Fibroblast of villous mesenchyme (primary cell): Measurements from ENCODE around the gene DAB1. TPM values are rescaled to one million over a fixed set of nuclear protein-coding genes. Genes with fewer than 3 reads are reported as not detected.

ENCODE experiments used
- DNase-seq: peaks from one replicate; pipeline ENCODE4 v3.0.0-alpha.2; 2010; ENCODE audit warnings: low read depth
- H3K4me3 ChIP-seq: 2 replicates; pipeline ENCODE4 v1.5.1; 2011; ENCODE audit warnings: low read depth, mild to moderate bottlenecking, low read length
- total RNA-seq: library from RNA; depleted of rRNA; stranded (reverse); fragments of >200 nt; gene quantifications from 2 replicates; pipeline ENCODE4 v1.2.3, GENCODE V29; 2012
- TF ChIP-seq, protein P1 (sequence below): IDR thresholded peaks from 2 replicates; pipeline ENCODE4 v1.5.1; 2012; ENCODE audit warnings: low read depth, mild to moderate bottlenecking, low read length; ENCODE audit not compliant: insufficient read depth

The DAB1 gene
- total RNA-seq, 1 donor: not detected

DNA sequence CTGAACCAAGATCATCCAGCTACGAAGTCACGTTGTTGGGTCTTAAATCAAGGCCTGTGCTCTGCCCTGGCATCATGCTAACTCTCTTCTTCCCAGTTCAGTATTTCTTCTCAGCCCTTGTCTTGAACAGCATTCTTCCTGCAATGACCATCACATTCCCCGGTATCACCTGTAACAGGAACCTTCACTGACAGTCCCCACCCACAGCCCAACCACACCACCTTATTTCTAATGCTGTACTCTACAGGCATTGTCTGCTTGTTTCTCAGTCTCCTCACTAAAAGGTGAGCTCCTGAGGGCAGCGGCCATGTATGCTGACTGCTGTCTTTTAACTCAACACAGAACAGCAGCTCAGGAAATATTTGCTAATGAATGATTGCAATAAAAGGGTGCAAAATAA, 54.0 kb downstream of the DAB1 start:
- TF ChIP-seq, protein P1, sequence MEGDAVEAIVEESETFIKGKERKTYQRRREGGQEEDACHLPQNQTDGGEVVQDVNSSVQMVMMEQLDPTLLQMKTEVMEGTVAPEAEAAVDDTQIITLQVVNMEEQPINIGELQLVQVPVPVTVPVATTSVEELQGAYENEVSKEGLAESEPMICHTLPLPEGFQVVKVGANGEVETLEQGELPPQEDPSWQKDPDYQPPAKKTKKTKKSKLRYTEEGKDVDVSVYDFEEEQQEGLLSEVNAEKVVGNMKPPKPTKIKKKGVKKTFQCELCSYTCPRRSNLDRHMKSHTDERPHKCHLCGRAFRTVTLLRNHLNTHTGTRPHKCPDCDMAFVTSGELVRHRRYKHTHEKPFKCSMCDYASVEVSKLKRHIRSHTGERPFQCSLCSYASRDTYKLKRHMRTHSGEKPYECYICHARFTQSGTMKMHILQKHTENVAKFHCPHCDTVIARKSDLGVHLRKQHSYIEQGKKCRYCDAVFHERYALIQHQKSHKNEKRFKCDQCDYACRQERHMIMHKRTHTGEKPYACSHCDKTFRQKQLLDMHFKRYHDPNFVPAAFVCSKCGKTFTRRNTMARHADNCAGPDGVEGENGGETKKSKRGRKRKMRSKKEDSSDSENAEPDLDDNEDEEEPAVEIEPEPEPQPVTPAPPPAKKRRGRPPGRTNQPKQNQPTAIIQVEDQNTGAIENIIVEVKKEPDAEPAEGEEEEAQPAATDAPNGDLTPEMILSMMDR: no peak
- no peak overlapping the region for H3K4me3 ChIP-seq
- DNase-seq: no peak

DNA sequence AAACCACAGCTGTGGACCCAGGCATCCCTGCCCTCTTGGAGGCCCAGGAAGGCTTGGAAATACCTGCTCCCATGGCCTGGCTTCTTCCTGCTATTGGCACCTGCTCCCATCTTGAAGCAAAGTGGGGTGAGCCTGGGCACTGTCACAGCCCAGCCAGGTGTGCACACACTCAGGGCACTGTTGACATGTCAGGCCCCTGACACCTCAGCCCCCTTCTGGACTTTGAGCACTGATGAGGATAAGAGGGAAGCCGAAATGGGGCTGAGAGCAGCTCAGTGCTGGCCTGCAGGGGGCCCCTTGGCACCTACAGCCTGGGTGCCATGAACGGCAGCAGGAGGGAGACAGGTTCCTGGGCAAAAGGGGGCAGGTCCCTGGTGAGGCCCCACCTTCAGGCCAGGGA, 55.9 kb downstream of the DAB1 start:
- DNase-seq: no peak
- TF ChIP-seq, protein P1: no peak
- no peak overlapping the region for H3K4me3 ChIP-seq

DNA sequence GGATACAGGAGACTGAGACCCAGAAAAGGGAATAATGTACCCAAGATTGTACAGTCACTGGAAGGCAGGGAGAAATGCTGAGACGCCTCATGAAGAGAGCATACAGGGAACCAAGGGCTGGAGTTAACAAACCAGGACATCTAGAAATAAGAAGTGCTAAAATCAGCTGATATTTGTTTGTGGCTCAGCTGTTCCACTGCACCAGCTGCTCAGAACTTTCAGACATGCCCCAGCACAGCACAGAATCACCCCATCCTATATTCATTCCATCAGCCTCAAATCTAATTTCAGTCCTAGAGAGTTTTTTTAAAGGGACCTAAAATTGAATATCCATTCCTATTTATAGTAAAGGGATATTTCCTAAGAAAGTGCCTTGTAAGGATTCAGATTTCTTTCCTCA, 60.2 kb downstream of the DAB1 start:
- no peak overlapping the region for H3K4me3 ChIP-seq
- DNase-seq: no peak

DNA sequence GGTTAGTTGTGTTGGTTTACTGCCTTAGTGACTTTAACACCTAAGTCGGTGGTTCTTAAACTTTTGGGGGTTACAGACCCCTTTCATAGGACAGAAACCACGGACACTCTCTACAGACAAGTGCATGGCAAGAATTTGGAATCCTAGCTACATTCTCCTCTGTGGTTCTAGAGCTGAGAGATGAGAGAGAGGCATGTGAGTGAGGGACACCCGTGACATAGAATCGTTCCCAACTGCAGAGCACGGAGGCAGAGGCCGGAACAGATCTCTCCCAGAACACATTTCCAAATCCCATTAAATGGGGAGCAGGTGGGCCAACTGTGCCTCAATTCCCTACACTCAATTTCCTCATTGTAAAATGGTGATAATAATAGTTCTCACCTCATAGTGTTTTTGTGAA, 60.7 kb downstream of the DAB1 start:
- DNase-seq: no peak
- H3K4me3 ChIP-seq: no peak overlapping the region
- TF ChIP-seq, protein P1: no peak

More for the DNA sequence above, 60.2 kb downstream of the DAB1 start:
- TF ChIP-seq, protein P1: no peak

DNA sequence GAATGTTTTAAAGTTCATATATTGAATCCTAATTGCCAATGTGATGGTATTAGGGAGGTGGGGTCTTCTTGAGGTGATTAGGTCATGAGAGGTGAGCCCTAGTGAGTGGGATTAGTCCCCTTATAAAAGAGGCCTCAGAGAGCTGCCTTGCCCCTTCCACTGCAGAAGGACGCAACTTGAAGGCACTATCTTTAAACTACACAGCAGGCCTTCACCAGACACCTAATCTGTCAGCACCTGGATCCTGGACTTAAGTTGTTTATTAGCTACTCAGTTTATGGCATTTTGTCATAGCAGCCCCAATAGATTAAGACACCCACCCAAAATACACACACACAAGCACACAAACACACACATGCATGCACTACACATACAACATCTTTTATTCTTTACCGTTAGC, 61.4 kb downstream of the DAB1 start:
- DNase-seq: no peak
- no peak overlapping the region for H3K4me3 ChIP-seq
- TF ChIP-seq, protein P1: no peak

DNA sequence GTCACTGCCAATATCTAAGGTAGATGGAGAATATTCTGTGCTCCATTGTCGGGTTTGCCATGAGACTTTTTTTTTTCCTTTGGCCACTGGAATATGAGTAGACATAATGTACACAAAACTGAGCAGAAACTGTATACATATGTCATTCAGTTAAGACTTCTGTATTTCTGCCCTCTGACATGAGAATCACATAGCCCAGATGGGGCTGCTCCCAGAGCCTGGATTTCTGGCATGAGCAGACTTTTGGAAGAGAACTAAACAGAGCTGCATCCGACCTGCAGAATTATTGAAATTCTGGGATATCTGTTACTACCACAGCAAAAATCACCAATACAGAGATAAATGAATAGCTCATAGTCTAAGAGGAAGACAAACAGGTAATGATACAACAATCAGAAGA, 62.3 kb downstream of the DAB1 start:
- TF ChIP-seq, protein P1: no peak
- no peak overlapping the region for H3K4me3 ChIP-seq
- no peak for DNase-seq

DNA sequence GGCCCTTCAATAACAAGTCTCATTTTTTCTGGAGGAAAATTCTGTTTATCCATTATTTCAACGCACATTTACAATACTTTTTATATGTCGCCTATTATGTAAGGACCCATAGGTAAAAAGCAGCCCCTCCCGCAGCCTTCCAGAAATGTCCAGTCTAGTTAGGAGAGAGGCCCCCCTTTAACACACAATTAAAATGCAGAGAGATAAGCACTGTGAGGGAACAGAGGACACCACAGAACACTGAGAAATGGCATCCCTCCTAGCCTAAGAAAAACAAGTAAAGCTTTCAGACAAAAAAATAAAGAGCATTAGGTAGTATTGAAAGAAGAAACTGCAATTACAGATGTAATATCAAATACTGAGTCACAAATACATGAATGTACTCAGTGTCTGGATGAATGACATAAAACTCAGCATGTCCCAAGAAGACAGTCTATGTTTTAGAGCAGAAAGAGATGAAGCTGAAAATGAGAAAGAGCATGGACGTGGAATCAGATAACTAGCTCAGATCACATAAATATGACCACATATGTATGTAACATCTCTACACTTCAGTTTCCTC, 62.9 kb downstream of the DAB1 start:
- TF ChIP-seq, protein P1: no peak
- no peak for DNase-seq
- H3K4me3 ChIP-seq: no peak overlapping the region
